Fibroblast of lung (primary cell): Measurements from ENCODE around the gene TFRC.

Source experiments
- CTCF ChIP-seq, 2 donors: IDR thresholded peaks in 1 of 2; conservative IDR thresholded peaks in 1 of 2; 1 replicate in 1 of 2; 2 replicates in 1 of 2; pipeline ENCODE4 v1.5.1; 2011 to 2012; ENCODE audit warnings: low read length in 2 of 2, control low read depth in 1 of 2, inconsistent platforms in 1 of 2, low read depth in 1 of 2, mild to moderate bottlenecking in 1 of 2
- EZH2 ChIP-seq: IDR thresholded peaks from 2 replicates; pipeline ENCODE4 v1.5.1; 2012; ENCODE audit warnings: low read length, control low read depth, mild to moderate bottlenecking; ENCODE audit errors: missing control alignments

DNA sequence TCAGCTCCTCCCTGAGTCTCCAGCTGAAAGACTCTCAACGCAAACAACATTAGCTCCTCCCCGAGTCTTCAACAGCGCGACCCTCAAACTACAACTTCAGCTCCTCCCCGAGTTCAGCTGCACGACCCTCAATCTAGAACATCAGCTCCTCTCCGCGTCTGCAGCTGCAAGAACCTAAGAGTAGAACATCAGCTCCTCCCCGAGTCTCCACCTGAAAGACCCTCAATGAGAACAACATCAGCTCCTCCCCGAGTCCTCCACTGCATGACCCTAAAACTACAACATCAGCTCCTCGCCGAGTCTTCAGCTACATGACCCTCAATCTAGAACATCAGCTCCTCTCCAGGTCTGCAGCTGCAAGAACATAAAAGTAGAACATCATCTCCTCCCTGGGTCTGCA is 78.3 kb downstream of the TFRC start:
- TF ChIP-seq CTCF (conservative IDR thresholded peaks at IDR 0.05 in 1 of 2, IDR thresholded peaks at IDR 0.05 in 1 of 2; ENCODE audit: low read depth in 1 of 2, low read length in 2 of 2) (no peak), EZH2 (no peak)
